HG02642 (cell line): ENCODE measurements around the gene LDLRAD1.
"Not testable (repeated sequence)": the region's sequence is repeated elsewhere in the genome, so short reads cannot be mapped to it uniquely, and the experiment has no call there.

Source experiments
- ATAC-seq: cut with Tn5 transposase; IDR thresholded peaks from one replicate; pipeline ENCODE4 v1.9.1; 2021; ENCODE audit warnings: mild to moderate bottlenecking; ENCODE audit not compliant: unreplicated experiment, poor library complexity

The LDLRAD1 gene

DNA sequence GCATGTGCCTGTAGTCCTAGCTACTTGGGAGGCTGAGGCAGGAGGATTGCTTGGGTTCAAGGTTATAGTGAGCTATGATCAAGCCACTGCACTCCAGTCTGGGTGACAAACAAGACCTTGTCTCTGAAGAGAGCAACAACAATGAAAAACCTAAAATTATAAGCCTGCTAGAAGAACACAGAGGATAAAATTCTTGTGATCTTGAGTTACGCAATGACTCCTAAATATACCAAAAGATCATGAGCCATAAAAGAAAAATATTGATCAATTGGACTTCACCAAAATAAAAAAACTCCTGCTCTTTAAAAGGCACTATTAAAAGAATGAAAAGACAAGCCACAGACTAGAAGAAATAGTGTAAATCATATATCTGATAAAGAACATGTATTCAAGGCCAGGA is 22.3 kb downstream of the LDLRAD1 start:
- no peak for ATAC-seq

- not testable (repeated sequence) for ATAC-seq
These were observed 23.5 kb downstream of the LDLRAD1 start for GRCh38 chr1:53994516-53994915.

GRCh38 chr1:53992085-53992874 is 25.7 kb downstream of the LDLRAD1 start:
- ATAC-seq, result no peak

DNA sequence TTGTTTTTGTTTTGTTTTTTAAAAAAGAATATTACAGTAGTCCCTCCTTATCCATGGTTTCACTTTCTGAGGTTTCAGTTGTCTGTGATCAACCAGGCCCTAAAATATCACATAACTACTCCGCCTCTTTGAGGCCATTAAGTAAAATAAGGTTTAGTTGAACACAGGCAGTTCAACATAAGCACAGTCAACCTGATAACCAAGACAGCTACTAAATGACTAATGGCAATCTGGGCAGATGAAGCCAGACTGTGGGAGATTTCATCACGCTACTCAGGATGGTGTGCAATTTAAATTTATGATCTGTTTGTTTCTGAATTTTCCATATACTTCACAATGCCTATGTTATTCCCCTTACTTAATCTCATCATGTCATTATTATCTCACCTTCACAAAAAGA is 30.1 kb downstream of the LDLRAD1 start:
- no peak for ATAC-seq

GRCh38 chr1:53986458-53986857 is 31.5 kb downstream of the LDLRAD1 start:
- ATAC-seq, result no peak

DNA sequence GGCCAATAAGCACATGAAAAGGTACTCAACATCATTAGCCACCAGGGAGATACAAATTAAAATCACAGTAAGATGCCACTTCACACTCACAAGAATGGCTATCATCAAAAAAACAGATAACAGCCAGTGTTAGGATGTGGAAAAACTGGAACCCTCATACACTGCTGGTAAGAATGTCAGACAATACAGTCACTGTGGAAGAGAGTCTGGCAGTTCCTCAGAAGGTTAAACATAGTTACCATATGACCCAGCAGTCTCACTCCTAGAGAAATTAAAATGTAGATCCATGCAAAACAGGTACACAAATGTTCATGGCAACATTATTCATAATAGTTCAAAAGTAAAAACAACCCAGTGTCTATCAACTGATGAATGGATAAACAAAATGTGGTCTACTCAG is 33.3 kb downstream of the LDLRAD1 start:
- no peak for ATAC-seq

GRCh38 chr1:53982763-53983104 is 35.3 kb downstream of the LDLRAD1 start:
- ATAC-seq, result no peak

DNA sequence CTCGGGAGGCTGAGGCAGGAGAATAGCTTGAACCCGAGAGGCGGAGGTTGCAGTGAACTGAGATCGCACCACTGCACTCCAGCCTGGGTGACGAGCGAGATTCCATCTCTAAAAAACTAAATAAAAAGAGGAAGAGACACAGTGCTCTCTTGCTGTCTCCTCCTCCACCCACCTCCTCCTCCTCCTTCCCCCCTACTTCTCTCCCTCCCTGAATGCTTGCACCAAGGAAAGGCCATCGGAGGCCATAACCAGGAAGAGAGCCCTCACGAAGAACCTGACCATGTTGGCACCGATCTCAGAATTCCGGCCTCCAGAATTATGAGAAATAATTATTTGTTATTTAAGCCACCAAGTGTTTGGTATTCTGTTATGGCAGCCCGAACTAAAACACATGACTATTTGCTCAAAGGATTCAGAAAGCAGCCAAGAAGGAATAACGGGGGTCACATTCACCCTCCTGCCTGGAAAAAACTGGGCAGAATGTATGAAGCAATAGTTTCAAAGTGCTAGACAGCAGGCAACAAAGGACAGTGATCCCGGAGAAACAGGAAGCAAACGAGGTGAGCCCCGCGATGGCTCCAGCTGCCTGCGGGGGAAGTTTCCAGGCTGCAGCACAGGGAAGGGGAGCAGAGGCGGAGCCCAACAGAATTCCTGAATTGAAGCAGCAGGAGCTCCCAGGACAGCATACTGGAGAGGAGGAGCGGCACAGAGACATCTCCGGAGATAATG is 35.8 kb downstream of the LDLRAD1 start:
- no peak for ATAC-seq

GRCh38 chr1:53981220-53981619 is 36.8 kb downstream of the LDLRAD1 start:
- no peak for ATAC-seq

- no peak for ATAC-seq
These were observed 38.1 kb downstream of the LDLRAD1 start for GRCh38 chr1:53979712-53980450.

DNA sequence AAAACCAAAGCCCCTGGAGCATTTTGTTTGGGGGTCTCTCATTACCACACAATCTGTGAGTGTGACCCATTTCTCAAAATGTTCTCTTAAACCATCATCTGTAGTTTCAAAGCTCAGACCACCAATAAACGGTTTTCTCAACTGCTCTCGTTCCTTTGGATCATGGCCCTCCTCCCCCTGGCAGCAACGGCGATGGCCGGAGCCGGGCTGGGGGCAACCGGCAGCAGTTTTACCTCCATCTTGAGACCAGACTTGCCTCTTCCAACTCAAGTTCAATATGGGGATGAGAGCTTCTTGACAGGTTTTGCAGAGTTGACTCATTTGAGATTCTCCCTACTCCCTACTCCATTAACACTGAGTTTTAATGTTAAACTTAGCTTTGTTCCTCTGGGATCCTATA is 42.1 kb downstream of the LDLRAD1 start:
- ATAC-seq, result no peak

GRCh38 chr1:53971718-53972117 is 46.3 kb downstream of the LDLRAD1 start:
- ATAC-seq, result no peak

GRCh38 chr1:53969323-53969722 is 48.7 kb downstream of the LDLRAD1 start:
- not testable (repeated sequence) for ATAC-seq

DNA sequence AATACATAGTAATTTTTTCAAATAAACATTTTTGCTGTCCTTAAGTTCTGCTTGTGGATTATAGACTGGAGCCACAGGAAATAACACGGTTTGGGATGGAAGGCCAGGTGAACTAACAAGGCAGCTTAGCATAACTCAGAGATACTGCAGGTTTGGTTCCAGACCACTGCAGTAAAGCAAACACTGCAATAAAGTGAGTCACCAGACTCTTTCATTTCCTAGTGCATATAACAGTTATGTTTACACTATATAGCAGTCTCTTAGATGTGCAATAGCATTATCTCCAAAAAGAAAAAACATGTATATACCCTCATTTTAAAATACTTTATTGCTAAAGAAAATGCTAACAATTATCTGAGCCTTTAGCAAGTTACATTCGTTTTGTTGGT is 49.9 kb downstream of the LDLRAD1 start:
- no peak for ATAC-seq

GRCh38 chr1:53967409-53968124 is 50.4 kb downstream of the LDLRAD1 start:
- no peak for ATAC-seq

- ATAC-seq, result no peak
These were observed 51.2 kb downstream of the LDLRAD1 start for GRCh38 chr1:53966794-53967193.

GRCh38 chr1:53964109-53964508 is 53.9 kb downstream of the LDLRAD1 start:
- ATAC-seq, result no peak

DNA sequence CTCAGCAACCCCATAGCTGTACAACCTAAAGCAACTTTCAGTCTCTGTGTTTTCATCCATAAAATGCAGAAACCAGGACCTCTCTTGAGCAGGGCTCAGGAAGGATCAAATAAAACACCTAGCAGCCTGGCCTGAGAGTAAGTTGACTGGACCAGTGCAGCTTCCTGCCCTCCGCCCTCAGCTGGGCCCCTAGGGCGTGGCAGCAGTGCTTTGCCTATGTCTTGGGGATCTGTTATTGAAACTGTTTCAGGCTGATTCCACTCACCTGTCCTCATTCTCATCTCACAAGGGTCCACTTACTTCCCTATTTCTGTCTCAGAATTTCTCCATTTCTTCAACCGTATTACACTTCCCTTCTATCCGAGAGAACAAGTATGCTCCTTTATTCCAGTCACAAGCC is 54.5 kb downstream of the LDLRAD1 start:
- ATAC-seq, result no peak

- no peak for ATAC-seq
These were observed 55.6 kb downstream of the LDLRAD1 start for GRCh38 chr1:53962395-53962794.

GRCh38 chr1:53959664-53960250 is 58.2 kb downstream of the LDLRAD1 start:
- no peak for ATAC-seq
